Loucy (cell line): ENCODE data around the gene FBN1.

Source experiments
- H2AFZ ChIP-seq: fragments of 200-600 bp; sonication (generic); 2 replicates; pipeline ENCODE4 v1.6.0; 2016; ENCODE audit warnings: antibody characterized with exemption, mild to moderate bottlenecking, low read length, moderate library complexity
- H3F3A ChIP-seq: fragments of 200-600 bp; 2 replicates; pipeline ENCODE4 v1.6.0; 2016; ENCODE audit warnings: antibody characterized with exemption, low read depth, mild to moderate bottlenecking
- H3K27me3 ChIP-seq: fragments of 200-600 bp; sonication (generic); 2 replicates; pipeline ENCODE4 v1.6.1; 2014; ENCODE audit warnings: low read length, mild to moderate bottlenecking; ENCODE audit not compliant: insufficient read depth, poor library complexity, severe bottlenecking
- H3K36me3 ChIP-seq: fragments of 200-600 bp; sonication (generic); 2 replicates; pipeline ENCODE4 v1.6.1; 2016; ENCODE audit warnings: low read length; ENCODE audit not compliant: insufficient read depth
- H3K4me1 ChIP-seq: fragments of 200-600 bp; sonication (generic); 2 replicates; pipeline ENCODE4 v1.5.1; 2014; ENCODE audit warnings: low read length, mild to moderate bottlenecking; ENCODE audit not compliant: insufficient read depth, poor library complexity, severe bottlenecking
- H3K4me2 ChIP-seq: fragments of 200-600 bp; sonication (generic); 2 replicates; pipeline ENCODE4 v1.6.0; 2014; ENCODE audit warnings: antibody characterized with exemption, low read length, low read depth, mild to moderate bottlenecking; ENCODE audit not compliant: poor library complexity, severe bottlenecking
- H3K4me3 ChIP-seq: fragments of 200-600 bp; sonication (generic); 2 replicates; pipeline ENCODE4 v1.5.1; 2014; ENCODE audit warnings: low read length, mild to moderate bottlenecking, mixed read lengths; ENCODE audit not compliant: poor library complexity, severe bottlenecking
- H3K79me2 ChIP-seq: fragments of 200-600 bp; sonication (generic); 2 replicates; pipeline ENCODE4 v1.6.1; 2014; ENCODE audit warnings: low read length; ENCODE audit not compliant: insufficient read depth
- H3K9ac ChIP-seq: fragments of 200-600 bp; sonication (generic); 2 replicates; pipeline ENCODE4 v1.6.0; 2014; ENCODE audit warnings: mild to moderate bottlenecking, low read depth, low read length, moderate library complexity; ENCODE audit not compliant: poor library complexity, severe bottlenecking
- H3K9me2 ChIP-seq: fragments of 200-600 bp; sonication (generic); replicated peaks from 2 replicates; pipeline ENCODE4 v1.6.1; 2016; ENCODE audit warnings: low read depth, low read length, mixed read lengths
- H3K9me3 ChIP-seq: fragments of 200-600 bp; sonication (generic); 2 replicates; pipeline ENCODE4 v1.6.1; 2014; ENCODE audit warnings: mild to moderate bottlenecking, antibody characterized with exemption, low read length, low read depth; ENCODE audit not compliant: insufficient read depth
- H4K20me1 ChIP-seq: fragments of 200-600 bp; sonication (generic); 2 replicates; pipeline ENCODE4 v1.6.0; 2014; ENCODE audit warnings: antibody characterized with exemption, low read length, mild to moderate bottlenecking; ENCODE audit not compliant: insufficient read depth, poor library complexity, severe bottlenecking
- EZH2phosphoT487 ChIP-seq: fragments of 200-600 bp; IDR thresholded peaks from 2 replicates; pipeline ENCODE4 v1.6.1; 2018; ENCODE audit warnings: antibody characterized with exemption, mild to moderate bottlenecking, moderate library complexity, borderline replicate concordance
- TF ChIP-seq, protein P1 (sequence below): fragments of 200-600 bp; sonication (generic); conservative IDR thresholded peaks from 2 replicates; pipeline ENCODE4 v1.5.1; 2014; ENCODE audit warnings: mild to moderate bottlenecking, antibody characterized with exemption, low read length

FBN1 gene

DNA sequence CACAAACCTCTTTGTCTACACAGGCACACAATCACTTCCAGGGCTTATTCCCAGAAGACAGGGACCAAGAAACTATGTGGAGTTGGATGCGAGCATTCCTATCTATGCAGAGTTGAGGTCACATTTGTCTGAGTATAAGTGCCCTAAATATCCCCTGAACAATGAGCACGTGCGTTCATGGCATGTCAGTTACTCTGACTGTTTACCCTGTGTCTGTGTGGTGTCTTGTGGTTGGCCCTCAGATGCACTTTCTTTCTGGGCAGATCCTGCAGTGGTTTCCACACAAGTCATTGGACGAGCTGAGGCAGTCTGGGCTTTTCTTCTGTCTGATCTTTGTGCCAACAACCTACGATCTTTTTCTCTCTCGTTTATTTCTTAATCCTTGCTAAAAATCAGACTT is 134.5 kb downstream of the FBN1 start:
- Histone ChIP-seq H4K20me1 (no peaks in the 10 kb centered on the region), H3K4me3 (no peak overlapping the region), H3F3A (no peaks in the 10 kb centered on the region), H3K36me3 (no peaks in the 10 kb centered on the region), H3K9ac (no peak overlapping the region), H3K4me1 (no peaks in the 10 kb centered on the region), H3K79me2 (no peaks in the 10 kb centered on the region), H3K9me2 (no peaks in the 10 kb centered on the region), H3K9me3 (no peaks in the 10 kb centered on the region), H2AFZ (no peak overlapping the region), H3K27me3 (no peaks in the 10 kb centered on the region), H3K4me2 (no peak overlapping the region)
- no peak for TF ChIP-seq EZH2phosphoT487
- TF ChIP-seq, protein P1, sequence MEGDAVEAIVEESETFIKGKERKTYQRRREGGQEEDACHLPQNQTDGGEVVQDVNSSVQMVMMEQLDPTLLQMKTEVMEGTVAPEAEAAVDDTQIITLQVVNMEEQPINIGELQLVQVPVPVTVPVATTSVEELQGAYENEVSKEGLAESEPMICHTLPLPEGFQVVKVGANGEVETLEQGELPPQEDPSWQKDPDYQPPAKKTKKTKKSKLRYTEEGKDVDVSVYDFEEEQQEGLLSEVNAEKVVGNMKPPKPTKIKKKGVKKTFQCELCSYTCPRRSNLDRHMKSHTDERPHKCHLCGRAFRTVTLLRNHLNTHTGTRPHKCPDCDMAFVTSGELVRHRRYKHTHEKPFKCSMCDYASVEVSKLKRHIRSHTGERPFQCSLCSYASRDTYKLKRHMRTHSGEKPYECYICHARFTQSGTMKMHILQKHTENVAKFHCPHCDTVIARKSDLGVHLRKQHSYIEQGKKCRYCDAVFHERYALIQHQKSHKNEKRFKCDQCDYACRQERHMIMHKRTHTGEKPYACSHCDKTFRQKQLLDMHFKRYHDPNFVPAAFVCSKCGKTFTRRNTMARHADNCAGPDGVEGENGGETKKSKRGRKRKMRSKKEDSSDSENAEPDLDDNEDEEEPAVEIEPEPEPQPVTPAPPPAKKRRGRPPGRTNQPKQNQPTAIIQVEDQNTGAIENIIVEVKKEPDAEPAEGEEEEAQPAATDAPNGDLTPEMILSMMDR, result no peak

DNA sequence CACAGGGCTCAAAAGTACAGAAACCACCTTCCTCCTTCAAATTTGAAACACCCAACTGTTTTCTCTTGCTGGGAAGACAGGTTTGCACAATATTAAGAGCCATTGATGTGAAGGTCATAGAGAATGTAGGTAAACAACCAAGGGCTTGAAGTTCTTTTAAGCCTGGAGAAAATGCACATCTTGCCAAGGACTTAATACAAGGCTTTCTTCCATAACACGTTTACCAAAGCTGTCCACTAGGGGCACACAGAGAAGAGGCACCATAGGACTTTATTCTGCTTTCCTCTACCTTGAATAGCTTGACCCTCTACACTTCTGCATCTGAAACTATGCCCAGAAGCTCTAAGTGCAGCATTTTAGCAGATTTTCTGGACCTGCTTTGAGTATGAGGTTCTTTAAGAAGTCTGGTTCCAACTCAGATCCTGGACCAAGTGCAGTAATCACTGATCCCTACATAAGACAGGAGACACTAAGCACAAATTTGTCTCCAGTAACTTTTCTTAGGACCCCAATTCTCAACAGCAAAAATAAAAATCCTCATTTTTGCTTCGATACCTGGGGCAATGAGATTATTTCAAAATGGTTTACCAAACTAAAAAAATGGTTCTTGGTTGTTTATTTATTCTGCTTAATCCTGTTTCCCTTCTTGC is 138.0 kb downstream of the FBN1 start:
- no peak overlapping the region for H3K9ac ChIP-seq
- no peaks in the 10 kb centered on the region for H3K36me3 ChIP-seq
- no peaks in the 10 kb centered on the region for H3K27me3 ChIP-seq
- H3K4me1 ChIP-seq, result no peaks in the 10 kb centered on the region
- H3F3A ChIP-seq, result no peaks in the 10 kb centered on the region
- no peaks in the 10 kb centered on the region for H3K9me2 ChIP-seq
- H3K9me3 ChIP-seq, result no peaks in the 10 kb centered on the region
- no peak overlapping the region for H3K4me2 ChIP-seq
- no peaks in the 10 kb centered on the region for H4K20me1 ChIP-seq
- H2AFZ ChIP-seq, result no peak overlapping the region
- no peak for TF ChIP-seq EZH2phosphoT487
- TF ChIP-seq, protein P1, result peak; percentile 84
- H3K4me3 ChIP-seq, result no peak overlapping the region
- no peaks in the 10 kb centered on the region for H3K79me2 ChIP-seq

DNA sequence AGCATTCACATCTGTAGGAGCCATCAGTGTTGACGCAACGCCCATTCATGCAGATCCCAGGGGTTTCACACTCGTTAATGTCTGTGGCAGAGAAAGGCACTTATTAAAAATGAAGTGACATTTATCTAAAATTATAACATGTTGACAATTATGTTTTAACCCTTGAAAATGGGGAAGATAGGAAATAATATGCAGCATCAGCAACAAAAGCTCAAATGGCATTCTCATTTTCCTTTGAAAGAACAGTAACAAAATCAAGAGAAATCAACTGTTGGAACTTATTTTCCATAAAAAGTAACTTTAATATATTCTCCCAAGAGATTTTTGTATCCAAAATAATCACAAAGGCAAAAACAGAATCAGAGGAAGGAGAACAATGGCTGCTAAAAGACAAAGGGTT is 140.4 kb downstream of the FBN1 start:
- no peak overlapping the region for H3K9ac ChIP-seq
- H2AFZ ChIP-seq, result no peak overlapping the region
- no peaks in the 10 kb centered on the region for H3K9me3 ChIP-seq
- H3F3A ChIP-seq, result no peaks in the 10 kb centered on the region
- H3K79me2 ChIP-seq, result no peaks in the 10 kb centered on the region
- no peaks in the 10 kb centered on the region for H3K27me3 ChIP-seq
- H3K36me3 ChIP-seq, result no peaks in the 10 kb centered on the region
- no peaks in the 10 kb centered on the region for H3K4me1 ChIP-seq
- TF ChIP-seq, protein P1, result no peak
- no peak for TF ChIP-seq EZH2phosphoT487
- H3K9me2 ChIP-seq, result no peaks in the 10 kb centered on the region
- H3K4me3 ChIP-seq, result no peak overlapping the region
- H4K20me1 ChIP-seq, result no peaks in the 10 kb centered on the region
- H3K4me2 ChIP-seq, result no peak overlapping the region
